Measurements from ENCODE around the gene PFDN2. TPM values are rescaled to one million over a fixed set of nuclear protein-coding genes. Genes with fewer than 3 reads are reported as not detected.
A peak's percentile ranks its signal among the peaks of the same experiment; 100 is the strongest.

Gene PFDN2
- total and polyA plus RNA-seq, 10 of the 15 experiments (the other 5 are each of a cell fraction or from before 2014, with no cell fraction given): 30.0 to 141 (median 80.5) TPM

GRCh38 chr1:161159087-161159912, 41.5 kb upstream of the PFDN2 start, which contains the start of gene USP21 (continued):
- TF ChIP-seq CTCF (IDR thresholded peaks at IDR 0.05 in 2 of 3, conservative IDR thresholded peaks at IDR 0.05 in 1 of 3; ENCODE audit: control insufficient read depth in 2 of 3, extremely low read depth in 1 of 3, insufficient read depth in 1 of 3, low read depth in 3 of 3, low read length in 3 of 3): peak in 2 of 3 experiments; percentile 14 to 19; a peak in 2 of 6 replicates
- TF ChIP-seq HCFC1 (IDR thresholded peaks at IDR 0.05; ENCODE audit: low read length): peak; percentile 82
- TF ChIP-seq ZBTB11 (CRISPR knock-in tag; IDR thresholded peaks at IDR 0.05): no peak
- peak; percentile 12; the same call in 1 of the 2 replicates for TF ChIP-seq TCF12 (IDR thresholded peaks at IDR 0.05; ENCODE audit: low read depth, low read length)
- TF ChIP-seq MLLT1 (IDR thresholded peaks at IDR 0.05): 0 out of 2 replicates have a peak, but pooled peaks have one; percentile 41
- TF ChIP-seq ZSCAN29 (IDR thresholded peaks at IDR 0.05): no peak
- peak; percentile 77; the same call in 1 of the 2 replicates for TF ChIP-seq HDGF (IDR thresholded peaks at IDR 0.05)
- TF ChIP-seq BCL11A (IDR thresholded peaks at IDR 0.05; ENCODE audit: low read depth, low read length): no peak
- TF ChIP-seq NFYB (IDR thresholded peaks at IDR 0.05; ENCODE audit: insufficient read depth, low read depth, low read length): peak; percentile 85
- TF ChIP-seq RUNX3 (IDR thresholded peaks at IDR 0.05; ENCODE audit: low read length): 0 out of 2 replicates have a peak, but pooled peaks have one; percentile 23
- TF ChIP-seq ZZZ3 (IDR thresholded peaks at IDR 0.05; ENCODE audit: control insufficient read depth, insufficient read length, low read depth): no peak
- TF ChIP-seq NR2C1 (IDR thresholded peaks at IDR 0.05): peak; percentile 49
- TF ChIP-seq IRF5 (IDR thresholded peaks at IDR 0.05; ENCODE audit: borderline replicate concordance): no peak
- no peak for TF ChIP-seq USF1 (IDR thresholded peaks at IDR 0.05; ENCODE audit: borderline replicate concordance, extremely low read length, insufficient read depth, low read depth, low read length)
- no peak for TF ChIP-seq RBBP5 (conservative IDR thresholded peaks at IDR 0.05)
- TF ChIP-seq YY1 (IDR thresholded peaks at IDR 0.05; ENCODE audit: low read depth, low read length): peak; percentile 99
- no peak for TF ChIP-seq SMAD1 (IDR thresholded peaks at IDR 0.05; ENCODE audit: low read depth, partially characterized antibody)
- no peak for TF ChIP-seq CREM (IDR thresholded peaks at IDR 0.05; ENCODE audit: low read depth)
